Sciatic nerve (tissue), 2 donors: Measurements from ENCODE around the gene IQSEC1. TPM values are rescaled to one million over a fixed set of nuclear protein-coding genes. Genes with fewer than 3 reads are reported as not detected.

Experiments
- ATAC-seq: fragments of 200-7000 bp; cut with Tn5 transposase; one replicate; pipeline ENCODE4 v1.9.1; 2020; ENCODE audit warnings: mild to moderate bottlenecking, moderate library complexity
- DNase-seq: peaks from one replicate; pipeline ENCODE4 v3.0.0-alpha.2; 2020; ENCODE audit warnings: low spot score
- intact Hi-C: fragments of 100-400 bp; cut with DNase I; formaldehyde crosslinking; loops from one replicate; pipeline ENCODE4 v1.14.2; 2022
- total RNA-seq: library from RNA; stranded (reverse); fragmentation: NEBNext Ultra II Directional; extraction: Animal tissue kit (Norgen Biotek cat#: 25700); gene quantifications from one replicate; pipeline ENCODE4 v1.2.1, GENCODE V29; 2021
- donor health status: DM: no; HTN: no; CAD: no.
- donor health status: DM: no; HTN: no; CAD: no.

The IQSEC1 gene
- total RNA-seq, 1 donor from 2014 or later, result 77.5 TPM

- ATAC-seq (no peak), DNase-seq (no peak)
- intact Hi-C loops, result no loop called here
These were observed 90.6 kb downstream of the IQSEC1 start for GRCh38 chr3:12982619-12983101.

DNA sequence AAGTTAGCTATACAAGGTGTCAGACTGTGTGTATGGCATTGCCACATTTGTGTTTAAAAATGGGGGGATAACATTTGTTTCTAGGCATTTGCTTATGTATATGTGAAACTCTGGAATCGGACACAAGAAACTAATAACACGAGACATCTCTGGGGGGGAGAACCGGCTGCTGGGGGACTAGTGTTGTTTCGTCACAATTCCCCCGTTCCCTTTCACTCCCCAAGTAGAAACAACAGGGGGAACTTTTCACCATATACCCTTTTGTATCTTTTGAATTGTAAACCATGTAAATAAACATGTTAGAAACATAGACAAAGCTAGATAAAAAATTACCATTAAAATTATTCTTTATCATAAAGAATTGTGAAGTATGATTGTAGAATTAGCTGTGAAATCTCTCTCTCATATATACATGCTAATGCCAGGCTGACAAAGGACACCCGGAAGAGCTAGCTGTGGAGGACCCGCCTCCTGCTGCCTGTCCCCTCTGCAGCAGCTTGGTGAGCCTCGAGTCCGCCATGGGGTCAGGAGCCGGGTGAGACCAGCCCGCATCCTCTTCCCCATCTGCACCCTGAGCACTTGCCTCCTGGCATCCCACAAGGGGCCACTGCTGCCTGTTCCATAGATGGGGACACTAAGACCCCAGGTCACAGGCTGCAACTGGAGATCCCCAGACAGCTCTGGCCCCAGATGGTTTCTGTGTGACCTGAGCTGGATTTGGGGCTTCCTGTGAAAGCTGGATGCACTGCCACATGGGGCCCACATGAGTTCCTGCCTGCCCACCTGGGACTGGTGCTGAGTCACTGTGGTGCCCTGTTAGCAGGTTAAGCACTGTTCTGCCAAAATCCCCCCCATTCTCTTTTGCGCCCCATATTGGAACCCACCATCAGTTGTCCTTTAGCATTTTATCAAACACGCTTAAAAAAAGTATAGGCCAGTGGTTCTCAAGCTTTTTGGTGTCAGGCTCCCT lies 91.6 kb downstream of the IQSEC1 start:
- no peak for DNase-seq
- no peak for ATAC-seq
- intact Hi-C loops, result no loop called here

DNA sequence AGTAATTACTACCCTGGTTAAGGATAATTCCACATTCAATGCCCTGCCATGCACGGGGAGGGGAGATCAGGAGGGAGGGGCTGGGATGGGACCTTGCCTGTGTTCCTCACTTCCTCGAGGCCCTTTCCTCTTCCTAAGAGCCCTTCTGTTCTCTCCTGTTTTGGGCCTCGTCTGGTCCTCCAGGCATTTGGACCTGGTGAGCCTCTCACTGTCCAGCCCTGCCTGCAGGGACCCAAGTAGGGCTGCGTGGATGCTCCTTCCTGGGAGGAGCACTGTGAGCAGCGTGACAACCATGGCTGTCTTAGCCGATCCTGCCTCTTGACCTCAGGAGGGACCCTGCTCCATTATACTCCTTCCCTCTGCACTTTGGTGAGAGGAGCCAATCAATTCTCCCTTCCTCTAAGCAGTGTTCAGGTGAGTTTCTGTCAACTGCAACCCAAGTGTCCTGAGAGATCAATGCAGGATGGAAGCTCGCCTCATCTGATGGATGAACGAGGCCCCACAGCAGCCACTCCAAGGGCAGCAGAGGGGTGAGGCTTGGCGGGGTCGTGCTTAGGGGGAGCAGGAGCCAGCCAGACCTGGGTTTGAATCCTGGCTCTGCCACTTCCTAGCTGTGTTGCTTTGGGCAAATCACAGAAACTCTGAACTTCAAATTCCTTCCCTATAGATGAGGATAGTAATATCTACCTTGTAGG lies 92.5 kb downstream of the IQSEC1 start:
- no peak for DNase-seq
- ATAC-seq, result no peak
- intact Hi-C loops, result no loop called here

DNA sequence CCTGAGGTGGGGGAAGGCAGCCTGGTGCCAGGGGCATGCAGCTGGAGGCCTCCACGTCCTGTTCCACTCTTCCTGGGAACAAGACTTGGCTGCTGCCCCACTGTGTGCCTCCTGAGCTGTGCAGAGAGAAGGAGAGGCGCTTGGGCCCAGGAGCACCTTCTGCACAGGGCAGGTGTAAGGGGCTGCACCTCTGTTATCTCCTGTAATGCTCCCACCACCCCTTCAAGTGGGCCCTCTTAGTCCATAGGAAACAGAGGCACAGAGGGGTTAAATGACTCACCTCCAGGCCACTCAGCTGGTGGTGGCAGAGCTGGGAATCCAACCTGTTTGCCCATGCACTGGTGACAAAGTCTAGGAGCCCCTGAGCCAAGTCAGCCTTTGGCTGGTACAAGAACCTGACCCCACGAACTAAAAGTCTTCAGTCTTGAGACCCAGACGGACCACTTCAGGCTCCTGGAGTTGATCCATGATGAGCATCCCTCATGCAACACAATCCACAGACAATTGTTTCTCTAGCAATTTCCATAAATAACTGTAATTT lies 93.2 kb downstream of the IQSEC1 start:
- no peak for ATAC-seq
- no peak for DNase-seq
- intact Hi-C loops, result loop anchor here (10.0 kb wide), 1 partner anchor 75 kb away; no protein-coding TSS in a partner anchor

DNA sequence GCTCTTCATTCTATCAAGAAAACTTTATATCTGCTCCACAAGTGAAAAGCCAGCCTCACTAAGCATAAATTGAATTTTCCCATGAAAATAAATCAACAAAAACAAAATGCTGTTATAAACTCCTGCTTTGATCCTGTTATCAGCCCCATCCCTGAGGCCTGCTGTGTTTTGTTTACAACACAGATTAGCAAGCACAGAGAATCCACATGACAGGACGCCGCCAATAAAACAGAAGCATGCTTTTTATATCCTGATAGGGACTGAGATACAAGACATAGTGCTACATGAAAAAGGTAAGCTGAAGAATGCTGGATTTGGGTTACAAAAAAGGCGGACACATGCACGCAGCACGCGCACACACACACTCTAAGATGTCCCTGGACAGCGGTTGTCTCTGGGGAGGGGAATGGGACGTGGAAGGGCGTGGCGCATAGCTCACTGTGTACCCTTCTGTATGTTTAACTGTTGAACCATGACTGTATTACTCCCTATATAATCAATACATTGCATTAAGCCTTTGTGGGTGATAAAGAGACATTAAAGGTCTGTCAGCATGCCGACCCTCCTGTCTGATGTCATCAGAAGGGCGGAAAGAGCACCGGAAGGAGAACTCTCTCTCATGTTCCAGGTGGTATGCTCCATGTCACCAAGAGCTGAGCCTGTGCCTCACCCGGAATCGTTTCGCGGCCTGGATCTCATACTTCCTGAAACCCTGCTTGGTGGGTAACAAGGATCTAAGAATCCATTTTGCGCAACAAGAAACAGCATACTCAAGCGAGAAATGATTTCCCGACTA lies 93.9 kb downstream of the IQSEC1 start:
- no peak for ATAC-seq
- no peak for DNase-seq
- intact Hi-C loops, result loop anchor here (10.0 kb wide), 1 partner anchor 75 kb away; no protein-coding TSS in a partner anchor

DNA sequence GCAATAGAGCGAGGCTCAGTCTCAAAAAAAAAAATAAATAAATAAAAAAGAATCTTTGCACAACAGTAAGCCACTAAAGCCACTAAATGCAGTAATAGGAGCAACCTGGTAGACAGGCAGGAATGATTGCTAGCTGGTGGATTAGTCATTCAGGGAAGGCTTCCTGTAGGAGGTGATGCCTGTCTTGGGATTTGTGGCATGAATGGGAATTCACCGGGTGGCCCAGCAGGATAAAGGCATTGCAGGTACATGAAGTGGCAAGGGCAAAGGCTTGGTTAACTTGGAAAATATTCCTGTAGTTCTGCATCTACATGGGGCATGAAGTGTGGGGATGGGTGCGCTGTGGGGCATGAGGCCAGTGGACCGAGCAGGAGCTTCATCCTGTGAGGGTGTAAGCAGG lies 94.5 kb downstream of the IQSEC1 start:
- intact Hi-C loops, result loop anchor here (10.0 kb wide), 1 partner anchor 74 kb away; no protein-coding TSS in a partner anchor
- no peak for ATAC-seq
- DNase-seq, result no peak

DNA sequence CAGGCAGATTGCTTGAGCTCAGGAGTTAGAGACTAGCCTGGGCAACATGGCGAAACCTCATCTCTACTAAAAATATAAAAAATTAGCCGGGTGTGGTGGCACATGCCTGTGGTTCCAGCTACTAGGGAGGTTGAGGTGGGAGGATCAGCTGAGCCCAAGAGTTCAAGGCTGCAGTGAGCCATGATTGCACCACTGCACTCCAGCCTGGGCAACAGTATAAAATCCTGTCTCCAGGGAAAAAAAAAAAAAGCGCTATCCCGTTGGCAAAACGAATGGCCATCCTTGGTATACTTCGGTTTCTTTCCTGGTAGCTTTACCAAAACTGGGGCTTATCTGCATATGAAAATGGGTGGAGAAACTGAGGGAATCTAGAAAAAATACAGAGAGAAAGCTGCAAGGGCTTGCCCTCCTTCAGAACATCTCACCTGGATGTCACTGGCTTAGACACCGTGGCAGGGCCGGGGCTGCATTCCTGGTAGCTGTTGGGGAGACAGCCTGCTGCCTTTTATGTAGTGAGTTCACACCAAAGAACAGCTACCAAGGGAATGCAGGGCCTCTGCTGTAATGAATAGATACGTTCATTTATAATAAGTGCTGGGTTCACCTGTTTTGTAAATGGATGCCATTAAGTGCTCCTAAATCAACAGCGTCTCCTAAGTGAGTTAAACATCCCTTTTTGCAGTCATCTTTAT lies 96.0 kb downstream of the IQSEC1 start:
- no peak for ATAC-seq
- intact Hi-C loops, result loop anchor here (10.0 kb wide), 1 partner anchor 72 kb away; no protein-coding TSS in a partner anchor
- DNase-seq, result no peak

DNA sequence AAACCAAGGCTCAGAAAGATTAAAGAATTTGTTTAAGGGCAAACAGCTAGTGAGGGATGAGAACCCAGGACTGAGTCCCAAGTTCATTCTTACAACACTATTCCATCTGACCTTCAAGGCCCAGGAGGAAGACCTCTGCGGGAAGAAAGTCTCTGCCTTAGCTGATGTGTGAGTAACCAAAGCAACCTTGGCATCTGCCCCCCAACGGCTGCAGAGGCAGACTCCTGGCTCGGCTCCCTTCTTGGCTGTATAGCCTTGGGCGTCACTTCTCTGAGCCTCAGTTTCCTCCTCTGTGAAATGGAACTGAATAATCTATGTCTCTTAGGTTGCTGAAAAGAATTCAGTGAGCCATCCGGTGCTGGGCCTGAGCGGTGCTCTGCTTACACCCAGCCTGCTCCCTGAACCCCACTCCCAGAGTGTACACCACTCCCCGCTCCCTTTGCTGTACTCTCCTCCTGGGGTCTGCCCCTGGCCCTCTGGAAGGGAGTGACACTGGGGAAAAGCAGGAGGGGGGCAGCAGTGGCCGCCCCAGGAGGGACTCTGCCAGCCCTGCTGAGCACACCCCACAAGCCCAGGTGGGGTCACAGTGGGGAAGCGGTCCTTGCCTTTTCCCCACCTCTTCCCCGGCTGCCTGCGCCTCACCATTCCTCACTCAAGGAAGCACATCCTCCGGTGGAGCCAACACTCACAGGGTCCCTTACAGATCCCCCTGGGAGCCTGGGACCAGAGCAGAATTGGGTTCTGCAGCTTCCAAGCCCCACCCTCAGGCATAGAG lies 97.3 kb downstream of the IQSEC1 start:
- no peak for ATAC-seq
- no peak for DNase-seq
- intact Hi-C loops, result loop anchor here (10.0 kb wide), 1 partner anchor 71 kb away; no protein-coding TSS in a partner anchor

DNA sequence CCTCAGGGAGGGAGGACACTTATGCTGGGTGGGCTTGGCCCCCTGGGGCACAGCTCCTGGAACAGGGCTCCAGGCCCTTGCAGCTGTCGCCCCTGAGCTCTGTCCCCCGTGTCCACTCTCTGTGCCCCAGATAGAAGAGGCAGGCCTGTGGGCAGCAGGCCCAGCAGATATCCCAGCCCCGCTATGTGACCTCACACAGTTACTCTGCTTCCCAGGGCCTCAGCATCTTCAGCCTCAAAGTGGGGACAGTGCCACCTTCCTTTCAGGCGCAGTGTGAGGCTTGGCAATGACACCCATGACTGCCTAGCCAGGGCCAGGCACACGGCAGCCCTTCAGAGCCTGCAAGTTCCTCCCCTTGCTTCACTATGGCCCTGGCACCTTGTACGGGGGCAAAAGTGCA lies 98.4 kb downstream of the IQSEC1 start:
- intact Hi-C loops, result loop anchor here (10.0 kb wide), 1 partner anchor 70 kb away; no protein-coding TSS in a partner anchor
- ATAC-seq, result no peak
- DNase-seq, result no peak

GRCh38 chr3:12974334-12974733 lies 98.9 kb downstream of the IQSEC1 start:
- intact Hi-C loops, result loop anchor here (10.0 kb wide), 1 partner anchor 70 kb away; no protein-coding TSS in a partner anchor
- ATAC-seq, result no peak
- DNase-seq, result no peak

GRCh38 chr3:12973827-12974226 lies 99.4 kb downstream of the IQSEC1 start:
- intact Hi-C loops, result loop anchor here (10.0 kb wide), 1 partner anchor 69 kb away; no protein-coding TSS in a partner anchor
- no peak for DNase-seq

GRCh38 chr3:12972781-12973702 lies 100.2 kb downstream of the IQSEC1 start:
- DNase-seq, result no peak
- intact Hi-C loops, result loop anchor here (10.0 kb wide), 1 partner anchor 68 kb away; no protein-coding TSS in a partner anchor
- no peak for ATAC-seq

More at GRCh38 chr3:12973827-12974226, 99.4 kb downstream of the IQSEC1 start:
- ATAC-seq, result no peak

- intact Hi-C loops, result loop anchor here (10.0 kb wide), 1 partner anchor 67 kb away; no protein-coding TSS in a partner anchor
- ATAC-seq (no peak), DNase-seq (no peak)
These were observed 101.2 kb downstream of the IQSEC1 start for GRCh38 chr3:12972043-12972442.

- ATAC-seq, result no peak
- intact Hi-C loops, result loop anchor here (10.0 kb wide), 1 partner anchor 66 kb away; no protein-coding TSS in a partner anchor
- DNase-seq, result no peak
These were observed 102.5 kb downstream of the IQSEC1 start for GRCh38 chr3:12970684-12971083.

GRCh38 chr3:12969486-12969885 lies 103.7 kb downstream of the IQSEC1 start:
- DNase-seq, result no peak
- intact Hi-C loops, result no loop called here
- no peak for ATAC-seq

- ATAC-seq, result no peak
These were observed 104.7 kb downstream of the IQSEC1 start for GRCh38 chr3:12968541-12968940.

More at GRCh38 chr3:12968541-12968940, 104.7 kb downstream of the IQSEC1 start:
- intact Hi-C loops, result no loop called here
- DNase-seq, result no peak
